Ovary (tissue), 9 donors: ENCODE data around the gene GRID1. TPM values are rescaled to one million over a fixed set of nuclear protein-coding genes. Genes with fewer than 3 reads are reported as not detected.

Experiments used
- DNase-seq, 5 donors: peaks; one replicate each; pipeline ENCODE4 v3.0.0-alpha.2; 2019 to 2020
- H3K27ac ChIP-seq, 2 donors: fragments of 200-600 bp; one replicate each; pipeline versions ENCODE4 v1.5.1 to v1.8.0; 2019 to 2022
- H3K27me3 ChIP-seq: fragments of 200-600 bp; one replicate; pipeline ENCODE4 v1.8.0; 2022
- H3K36me3 ChIP-seq: fragments of 200-600 bp; sonication (generic); one replicate; pipeline ENCODE4 v1.5.1; 2019
- H3K4me1 ChIP-seq: one replicate; pipeline ENCODE4 v1.8.1; 2013; ENCODE audit warnings: mild to moderate bottlenecking, moderate library complexity; ENCODE audit not compliant: insufficient read depth
- H3K4me3 ChIP-seq: fragments of 200-600 bp; sonication (generic); one replicate; pipeline ENCODE4 v1.5.1; 2017
- H3K9me3 ChIP-seq, 2 donors: fragments of 200-600 bp in 1 of 2; sonication (generic) in 1 of 2; one replicate each; pipeline versions ENCODE4 v1.5.1 to v1.8.1; 2013 to 2019; ENCODE audit warnings: mild to moderate bottlenecking in 1 of 2, moderate library complexity in 1 of 2
- EP300 ChIP-seq: sonication (generic); formaldehyde crosslinking; IDR thresholded peaks from one replicate; pipeline ENCODE4 v1.6.1; 2017; ENCODE audit warnings: antibody characterized with exemption
- POLR2A ChIP-seq: fragments of 450-650 bp; IDR thresholded peaks from one replicate; pipeline ENCODE4 v1.6.1; 2017; ENCODE audit warnings: antibody characterized with exemption, mild to moderate bottlenecking, moderate library complexity
- WGBS, 3 donors: extraction: QIAGEN DNeasy Blood & Tissue Kit in 1 of 3; methylation state at CpG; one replicate each; pipeline versions ENCODE4 v1.1.5 to v1.1.7; 2013 to 2017; 5-methylcytosine and 5-hydroxymethylcytosine counted together
- intact Hi-C, 4 donors: fragments of 100-400 bp; cut with DNase I; formaldehyde crosslinking; loops; one replicate each; pipeline versions ENCODE4 v1.11.0 to v1.15.1; 2022 to 2023
- polyA plus RNA-seq, 2 donors: library from polyadenylated mRNA; stranded (reverse); fragments of 200-250 nt in 1 of 2; fragments of 350-450 nt in 1 of 2; fragmentation: Illumina TruSeq in 1 of 2; extraction: RNeasy Lipid Tissue Mini Kit (QIAGEN cat#74804) in 1 of 2; gene quantifications; one replicate each; pipeline ENCODE4 v1.2.3, GENCODE V29; 2013 to 2014
- total RNA-seq, 7 donors: library from RNA; depleted of rRNA in 2 of 7; stranded (reverse); fragments of >200 nt in 2 of 7; fragmentation: NEBNext Ultra II Directional in 3 of 7; extraction: Animal tissue kit (Norgen Biotek cat#: 25700) in 3 of 7; gene quantifications; one replicate each; pipeline versions ENCODE4 v1.1.0 to v1.2.4, GENCODE V29; 2016 to 2023
- TF ChIP-seq, protein P1 (sequence below), 3 donors: fragments of 450-650 bp in 2 of 3; fragments of 200-600 bp in 1 of 3; IDR thresholded peaks; one replicate each; pipeline versions ENCODE4 v1.5.1 to v1.8.0; 2016 to 2022; ENCODE audit warnings: antibody characterized with exemption in 3 of 3, mild to moderate bottlenecking in 1 of 3
- donor health status: DM: no; HTN: no; CAD: no; lungs with moderate emphysema.
- donor health status: DM: no; HTN: no; CAD: no.
- donor health status: Bipolar disorder and iron deficiency.
- donor health status: DM: yes; HTN: yes; CAD: no.
- donor health status: DM: no; HTN: no; CAD: no.
- donor health status: DM: yes; HTN: yes; CAD: no.

The GRID1 gene
- total and polyA plus RNA-seq, 9 donors = 0.57 to 6.2 (median 1.8) TPM

- no peaks in the 10 kb centered on the region for H3K4me1 ChIP-seq
- no peak overlapping the region for H3K4me3 ChIP-seq
- no peaks in the 10 kb centered on the region for H3K36me3 ChIP-seq
- peak in 1 of 5 donors; percentile 9 for DNase-seq
- intact Hi-C loops = no loop called here
- 69 to 75% (median 72%) methylated on average over 13 of the region's 13 CpGs for whole genome bisulfite sequencing, 3 donors
- TF ChIP-seq EP300 (no peak), POLR2A (no peak)
- TF ChIP-seq, protein P1, sequence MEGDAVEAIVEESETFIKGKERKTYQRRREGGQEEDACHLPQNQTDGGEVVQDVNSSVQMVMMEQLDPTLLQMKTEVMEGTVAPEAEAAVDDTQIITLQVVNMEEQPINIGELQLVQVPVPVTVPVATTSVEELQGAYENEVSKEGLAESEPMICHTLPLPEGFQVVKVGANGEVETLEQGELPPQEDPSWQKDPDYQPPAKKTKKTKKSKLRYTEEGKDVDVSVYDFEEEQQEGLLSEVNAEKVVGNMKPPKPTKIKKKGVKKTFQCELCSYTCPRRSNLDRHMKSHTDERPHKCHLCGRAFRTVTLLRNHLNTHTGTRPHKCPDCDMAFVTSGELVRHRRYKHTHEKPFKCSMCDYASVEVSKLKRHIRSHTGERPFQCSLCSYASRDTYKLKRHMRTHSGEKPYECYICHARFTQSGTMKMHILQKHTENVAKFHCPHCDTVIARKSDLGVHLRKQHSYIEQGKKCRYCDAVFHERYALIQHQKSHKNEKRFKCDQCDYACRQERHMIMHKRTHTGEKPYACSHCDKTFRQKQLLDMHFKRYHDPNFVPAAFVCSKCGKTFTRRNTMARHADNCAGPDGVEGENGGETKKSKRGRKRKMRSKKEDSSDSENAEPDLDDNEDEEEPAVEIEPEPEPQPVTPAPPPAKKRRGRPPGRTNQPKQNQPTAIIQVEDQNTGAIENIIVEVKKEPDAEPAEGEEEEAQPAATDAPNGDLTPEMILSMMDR (IDR thresholded peaks at IDR 0.05) = no peak
- no peak overlapping the region for H3K27ac ChIP-seq
- H3K9me3 ChIP-seq = no peaks in the 10 kb centered on the region
- no peaks in the 10 kb centered on the region for H3K27me3 ChIP-seq
Observed at GRCh38 chr10:86340176-86340990, 26.2 kb downstream of the GRID1 start.

GRCh38 chr10:86339226-86339865 is 27.2 kb downstream of the GRID1 start:
- Histone ChIP-seq H3K9me3 (no peaks in the 10 kb centered on the region), H3K4me3 (no peak overlapping the region), H3K27me3 (no peaks in the 10 kb centered on the region), H3K27ac (no peak overlapping the region), H3K36me3 (no peaks in the 10 kb centered on the region), H3K4me1 (no peaks in the 10 kb centered on the region)
- peak in 1 of 5 donors; percentile 3 for DNase-seq
- intact Hi-C loops = no loop called here
- 64 to 76% (median 66%) methylated on average over 12 of the region's 12 CpGs for WGBS, 3 donors
- TF ChIP-seq POLR2A (no peak), EP300 (no peak)
- TF ChIP-seq, protein P1 (IDR thresholded peaks at IDR 0.05) = no peak

GRCh38 chr10:86337121-86337601 is 29.4 kb downstream of the GRID1 start:
- intact Hi-C loops = no loop called here
- WGBS, 3 donors = 81 to 85% (median 84%) methylated on average over 13 of the region's 13 CpGs
- Histone ChIP-seq H3K4me3 (no peak overlapping the region), H3K36me3 (no peaks in the 10 kb centered on the region), H3K27ac (no peak overlapping the region), H3K4me1 (no peaks in the 10 kb centered on the region), H3K9me3 (no peaks in the 10 kb centered on the region), H3K27me3 (no peaks in the 10 kb centered on the region)
- TF ChIP-seq, protein P1 (IDR thresholded peaks at IDR 0.05) = no peak
- TF ChIP-seq POLR2A (no peak), EP300 (no peak)
- peak in 1 of 5 donors; percentile 3 for DNase-seq

- WGBS, 3 donors = 74 to 87% (median 77%) methylated on average over 10 of the region's 10 CpGs
- Histone ChIP-seq H3K27ac (no peak overlapping the region), H3K4me1 (no peaks in the 10 kb centered on the region), H3K4me3 (no peak overlapping the region), H3K9me3 (no peaks in the 10 kb centered on the region), H3K27me3 (no peaks in the 10 kb centered on the region), H3K36me3 (no peaks in the 10 kb centered on the region)
- TF ChIP-seq, protein P1 (IDR thresholded peaks at IDR 0.05) = no peak
- no peak for TF ChIP-seq EP300
- TF ChIP-seq POLR2A = no peak
- peak in 1 of 5 donors; percentile 4 for DNase-seq
- intact Hi-C loops = no loop called here
Observed at GRCh38 chr10:86336341-86336740, 30.3 kb downstream of the GRID1 start.
